Cardiac fibroblast (primary cell): ENCODE data around the gene CRYBB1.

Experiments
- DNase-seq, 2 donors: peaks; one replicate each; pipeline versions ENCODE4 v3.0.0 to v3.0.0-alpha.2; 2010; ENCODE audit warnings: low read depth in 2 of 2
- H3K4me3 ChIP-seq, 2 donors: replicated peaks in 1 of 2; 1 replicate in 1 of 2; 2 replicates in 1 of 2; pipeline ENCODE4 v1.5.1; 2011; ENCODE audit warnings: low read depth in 2 of 2, low read length in 2 of 2, mild to moderate bottlenecking in 2 of 2, moderate library complexity in 1 of 2
- CTCF ChIP-seq: IDR thresholded peaks from one replicate; pipeline ENCODE4 v1.5.1; 2011; ENCODE audit warnings: low read depth, mild to moderate bottlenecking, low read length, inconsistent platforms

CRYBB1 gene

DNA sequence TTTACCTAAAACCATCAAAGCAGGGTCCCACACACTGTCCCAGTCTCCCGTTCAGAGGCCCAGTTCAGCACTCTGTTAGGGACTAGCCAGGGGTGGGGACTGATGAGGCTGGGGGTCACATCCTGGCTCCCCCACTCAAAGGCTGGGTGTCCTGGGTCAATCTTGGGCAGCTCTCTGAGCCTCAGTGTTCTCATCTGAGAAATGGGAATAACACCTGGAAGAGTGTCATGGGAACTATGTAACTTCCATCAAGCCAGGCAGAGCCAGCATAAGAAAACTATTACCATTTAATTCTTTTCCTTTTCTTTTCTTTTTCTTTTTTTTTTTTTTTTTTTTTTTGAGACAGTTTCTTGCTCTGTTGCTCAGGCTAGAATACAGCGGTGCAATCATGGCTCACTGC is 66.3 kb downstream of the CRYBB1 start:
- DNase-seq, result no peak
- H3K4me3 ChIP-seq, result no peak overlapping the region
- TF ChIP-seq CTCF, result no peak

- H3K4me3 ChIP-seq, result no peak overlapping the region
- DNase-seq, result peak; percentile 64 to 79
- no peak for TF ChIP-seq CTCF
These were observed 67.3 kb downstream of the CRYBB1 start for GRCh38 chr22:26550498-26551033.

DNA sequence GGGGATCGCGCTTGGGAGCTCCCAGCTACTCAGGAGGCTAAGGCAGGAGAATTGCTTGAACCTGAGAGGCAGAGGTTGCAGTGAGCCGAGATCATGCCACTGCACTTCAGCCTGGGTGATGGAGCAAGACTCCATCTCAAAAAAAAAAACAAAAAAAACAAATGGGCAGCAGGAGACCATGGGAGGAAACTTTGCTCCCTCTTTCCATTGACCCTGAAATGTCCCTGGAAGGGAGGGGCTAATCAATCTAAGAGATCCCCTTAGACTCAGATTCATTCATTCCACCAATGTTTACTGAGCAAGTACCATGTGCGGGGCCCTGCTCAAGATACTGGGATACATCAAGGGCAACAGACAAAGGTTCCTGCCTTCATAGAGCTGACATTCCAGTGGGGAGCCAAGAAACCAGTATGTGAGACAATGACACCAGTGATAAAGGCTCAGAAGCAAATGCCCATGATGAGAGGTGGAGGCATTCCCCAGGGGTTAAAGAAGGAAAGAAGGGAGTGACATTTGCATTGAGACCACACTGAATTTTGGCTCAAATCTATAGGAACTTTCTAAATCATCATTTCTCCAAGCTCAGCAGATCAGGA is 67.8 kb downstream of the CRYBB1 start:
- no peak overlapping the region for H3K4me3 ChIP-seq
- DNase-seq, result no peak
- TF ChIP-seq CTCF, result no peak
